GM19438 (cell line): Measurements from ENCODE around the gene ZHX3.

Experiments
- ATAC-seq: cut with Tn5 transposase; IDR thresholded peaks from one replicate; pipeline ENCODE4 v1.9.1; 2021; ENCODE audit warnings: low read depth; ENCODE audit not compliant: unreplicated experiment

The ZHX3 gene

GRCh38 chr20:41203660-41204059, 113.9 kb downstream of the ZHX3 start:
- ATAC-seq = no peak

GRCh38 chr20:41202426-41202825, 115.1 kb downstream of the ZHX3 start:
- ATAC-seq = no peak

GRCh38 chr20:41201760-41202159, 115.8 kb downstream of the ZHX3 start:
- no peak for ATAC-seq

GRCh38 chr20:41200446-41201202, 116.9 kb downstream of the ZHX3 start:
- ATAC-seq = no peak

GRCh38 chr20:41198443-41198842, 119.1 kb downstream of the ZHX3 start:
- no peak for ATAC-seq

GRCh38 chr20:41196653-41197225, 120.8 kb downstream of the ZHX3 start:
- no peak for ATAC-seq

GRCh38 chr20:41192575-41192974, 125.0 kb downstream of the ZHX3 start:
- no peak for ATAC-seq

- no peak for ATAC-seq
Measured at GRCh38 chr20:41191562-41192500, 125.7 kb downstream of the ZHX3 start.

GRCh38 chr20:41187668-41188067, 129.9 kb downstream of the ZHX3 start:
- ATAC-seq = no peak

- no peak for ATAC-seq
Measured at GRCh38 chr20:41185013-41185757, 132.3 kb downstream of the ZHX3 start.

- ATAC-seq = no peak
Measured at GRCh38 chr20:41183831-41184230, 133.7 kb downstream of the ZHX3 start.

- ATAC-seq = no peak
Measured at GRCh38 chr20:41183391-41183790, 134.1 kb downstream of the ZHX3 start.

- ATAC-seq = no peak
Measured at GRCh38 chr20:41182296-41183212, 135.0 kb downstream of the ZHX3 start.

GRCh38 chr20:41181567-41181966, 136.0 kb downstream of the ZHX3 start:
- no peak for ATAC-seq

GRCh38 chr20:41180599-41181333, 136.8 kb downstream of the ZHX3 start:
- no peak for ATAC-seq

GRCh38 chr20:41179961-41180360, 137.6 kb downstream of the ZHX3 start:
- ATAC-seq = no peak

- no peak for ATAC-seq
Measured at GRCh38 chr20:41178904-41179432, 138.6 kb downstream of the ZHX3 start.

- no peak for ATAC-seq
Measured at GRCh38 chr20:41178495-41178894, 139.0 kb downstream of the ZHX3 start.

GRCh38 chr20:41177636-41178035, 139.9 kb downstream of the ZHX3 start:
- no peak for ATAC-seq
